ENCODE measurements around the gene AACS.

- TF ChIP-seq CTCF (IDR thresholded peaks at IDR 0.05) (no peak), EZH2 (IDR thresholded peaks at IDR 0.05) (no peak)
Observed at GRCh38 chr12:125049093-125049458, 16.2 kb upstream of the AACS start.

Measured in neural progenitor cell (in vitro differentiated cells).